A673 (cell line): ENCODE results near the gene EIF5A. TPM values are rescaled to one million over a fixed set of nuclear protein-coding genes. Genes with fewer than 3 reads are reported as not detected.

Source experiments
- BruUV-seq: library from RNA; stranded (reverse); fragments of 400-500 nt; replicated peaks from 2 replicates; lab custom pipeline; 2021; lab: Mats Ljungman, UMichigan
- CTCF ChIA-PET: fragments of 300-600 bp; sonication (Branson Sonifier 250); formaldehyde crosslinking; loops from one replicate; lab custom pipeline; 2022; ENCODE audit warnings: antibody characterized with exemption; lab: Charles Lee
- POLR2A ChIA-PET: fragments of 300-600 bp; sonication (Branson Sonifier 250); formaldehyde crosslinking; loops from one replicate; lab custom pipeline; 2022; ENCODE audit warnings: antibody characterized with exemption; ENCODE audit not compliant: low non-redundant PET; lab: Charles Lee
- DNase-seq: peaks from one replicate; pipeline ENCODE4 v3.0.0-alpha.2; 2015; ENCODE audit warnings: low spot score
- H3K27ac ChIP-seq: fragments of 200-600 bp; sonication (generic); 2 replicates; pipeline ENCODE4 v1.5.1; 2016; ENCODE audit warnings: mixed run types, low read depth, mild to moderate bottlenecking, mixed read lengths, antibody characterized with exemption, low read length; ENCODE audit not compliant: poor library complexity, severe bottlenecking
- H3K27me3 ChIP-seq: fragments of 200-600 bp; sonication (generic); replicated peaks from 2 replicates; pipeline ENCODE4 v1.6.1; 2017; ENCODE audit warnings: mixed run types, low read depth, mild to moderate bottlenecking, mixed read lengths, antibody characterized with exemption, low read length; ENCODE audit not compliant: insufficient read depth, poor library complexity
- H3K36me3 ChIP-seq: fragments of 200-600 bp; sonication (generic); 2 replicates; pipeline ENCODE4 v1.6.1; 2016; ENCODE audit warnings: mixed run types, mild to moderate bottlenecking, mixed read lengths, antibody characterized with exemption, low read length; ENCODE audit not compliant: insufficient read depth, poor library complexity, severe bottlenecking
- H3K4me1 ChIP-seq: fragments of 200-600 bp; sonication (generic); 2 replicates; pipeline ENCODE4 v1.6.1; 2017; ENCODE audit warnings: mixed run types, mild to moderate bottlenecking, mixed read lengths, antibody characterized with exemption, low read length; ENCODE audit not compliant: insufficient read depth, poor library complexity, severe bottlenecking
- H3K4me3 ChIP-seq: fragments of 200-600 bp; sonication (generic); 2 replicates; pipeline ENCODE4 v1.5.1; 2016; ENCODE audit warnings: low read depth, mixed run types, mild to moderate bottlenecking, mixed read lengths, low read length; ENCODE audit not compliant: poor library complexity, severe bottlenecking
- H3K9me3 ChIP-seq: fragments of 200-600 bp; sonication (generic); 2 replicates; pipeline ENCODE4 v1.6.1; 2016; ENCODE audit warnings: mixed run types, low read depth, mild to moderate bottlenecking, mixed read lengths, antibody characterized with exemption, low read length; ENCODE audit not compliant: poor library complexity, severe bottlenecking
- CTCF ChIP-seq: fragments of 300-800, 200-600 bp; sonication (generic); conservative IDR thresholded peaks from 2 replicates; pipeline ENCODE4 v1.5.1; 2017; ENCODE audit warnings: low read depth, mild to moderate bottlenecking, antibody characterized with exemption, low read length, moderate library complexity, mixed read lengths
- EZH2 ChIP-seq: fragments of 200-600 bp; sonication (generic); IDR thresholded peaks from 2 replicates; pipeline ENCODE4 v1.6.1; 2017; ENCODE audit warnings: borderline replicate concordance, low read depth, mild to moderate bottlenecking, mixed read lengths, antibody characterized with exemption, low read length; ENCODE audit not compliant: poor library complexity, severe bottlenecking
- intact Hi-C: fragments of 100-400 bp; cut with micrococcal nuclease; formaldehyde crosslinking; loops from one replicate; pipeline ENCODE4 v1.10.0; 2022; ENCODE audit not compliant: unreplicated experiment
- total RNA-seq: library from RNA; stranded (reverse); gene quantifications from 2 replicates; pipeline ENCODE4 v1.2.3, GENCODE V29; 2021

The EIF5A gene
- total RNA-seq, 1 experiment from 2014 or later, result 1,128 TPM

GRCh38 chr17:7356756-7357155 lies 49.3 kb downstream of the EIF5A start:
- TF ChIP-seq EZH2 (no peak), CTCF (no peak)
- Histone ChIP-seq H3K4me1 (peaks cover 14% of the 10 kb centered on the region), H3K36me3 (no peaks in the 10 kb centered on the region), H3K9me3 (no peaks in the 10 kb centered on the region), H3K27ac (no peak overlapping the region), H3K27me3 (no peaks in the 10 kb centered on the region), H3K4me3 (no peak overlapping the region)
- DNase-seq, result no peak
- ChIA-PET CTCF (interaction anchor here (0.5 to 1.8 kb wide), 7 partner anchors 37 to 204 kb away, joined by 3 to 11 read pairs (median 5); partner anchors contain the start of genes PLSCR3 and POLR2A), POLR2A (no interaction called here)
- BruUV-seq, result no TSS peak
- intact Hi-C loops, result loop anchor here (2.0 to 10.0 kb wide), 3 partner anchors 81 to 204 kb away; partner anchors contain the start of genes FGF11, POLR2A, SENP3 and SLC35G6

- intact Hi-C loops, result loop anchor here (2.0 to 10.0 kb wide), 3 partner anchors 80 to 203 kb away; partner anchors contain the start of genes FGF11, POLR2A, SENP3 and SLC35G6
- Histone ChIP-seq H3K4me3 (no peak overlapping the region), H3K27me3 (no peaks in the 10 kb centered on the region), H3K27ac (no peak overlapping the region), H3K36me3 (no peaks in the 10 kb centered on the region), H3K9me3 (no peaks in the 10 kb centered on the region), H3K4me1 (peaks cover 14% of the 10 kb centered on the region)
- ChIA-PET CTCF (interaction anchor here (0.7 to 1.8 kb wide), 2 partner anchors 37 to 600 kb away, joined by 6 read pairs; partner anchors contain the start of gene PLSCR3), POLR2A (no interaction called here)
- no peak for TF ChIP-seq EZH2
- BruUV-seq, result no TSS peak
- no peak for DNase-seq
Measured at GRCh38 chr17:7357381-7357780, 50.0 kb downstream of the EIF5A start.

- no peaks in the 10 kb centered on the region for H3K4me1 ChIP-seq
- BruUV-seq, result no TSS peak
- H3K36me3 ChIP-seq, result no peaks in the 10 kb centered on the region
- no peak for TF ChIP-seq CTCF
- TF ChIP-seq EZH2, result no peak
- CTCF ChIA-PET, result interaction anchor here (1.5 kb wide), 1 partner anchor 42 kb away, joined by 3 read pairs; the partner anchor contains the start of gene TMEM256
- H3K9me3 ChIP-seq, result no peaks in the 10 kb centered on the region
- H3K27ac ChIP-seq, result no peak overlapping the region
- POLR2A ChIA-PET, result no interaction called here
- intact Hi-C loops, result no loop called here
- H3K4me3 ChIP-seq, result no peak overlapping the region
- DNase-seq, result no peak
- H3K27me3 ChIP-seq, result no peaks in the 10 kb centered on the region
Measured at GRCh38 chr17:7361906-7362305, 54.5 kb downstream of the EIF5A start.

Other genes with a start within 250 kb of the EIF5A start
- gene CLEC10A, start 227.4 kb upstream of the EIF5A start, total RNA-seq, result not detected in 2 replicates
- gene ASGR2, start 192.8 kb upstream of the EIF5A start, total RNA-seq, result not detected in 2 replicates
- gene ASGR1, start 128.3 kb upstream of the EIF5A start, total RNA-seq, result 6.1 and 8.0 TPM in 2 replicates
- 74.7 and 86.6 TPM in 2 replicates for gene DLG4, start 87.8 kb upstream of the EIF5A start, total RNA-seq
- 425 and 509 TPM in 2 replicates for gene ACADVL, start 87.7 kb upstream of the EIF5A start, total RNA-seq
- 133 and 139 TPM in 2 replicates for gene DVL2, start 73.1 kb upstream of the EIF5A start, total RNA-seq
- gene PHF23, start 68.2 kb upstream of the EIF5A start, total RNA-seq, result 84.0 and 85.1 TPM in 2 replicates
- gene GABARAP, start 65.2 kb upstream of the EIF5A start, total RNA-seq, result 296 and 314 TPM in 2 replicates
- 175 and 179 TPM in 2 replicates for gene CTDNEP1, start 55.9 kb upstream of the EIF5A start, total RNA-seq
- gene ELP5, start 55.4 kb upstream of the EIF5A start, total RNA-seq, result 123 and 128 TPM in 2 replicates
- gene CLDN7, start 45.1 kb upstream of the EIF5A start, total RNA-seq, result 0.55 TPM in 1 of 2 replicates, not detected in the other
- 0.67 and 1.6 TPM in 2 replicates for gene SLC2A4, start 25.9 kb upstream of the EIF5A start, total RNA-seq
- gene YBX2, start 13.0 kb upstream of the EIF5A start, total RNA-seq, result 0.77 and 1.6 TPM in 2 replicates
- 116 and 133 TPM in 2 replicates for gene GPS2, start 7.7 kb downstream of the EIF5A start, total RNA-seq
- 81.7 and 99.5 TPM in 2 replicates for gene NEURL4, start 21.7 kb downstream of the EIF5A start, total RNA-seq
- gene ACAP1, start 28.9 kb downstream of the EIF5A start, total RNA-seq, result 1.1 TPM in 2 replicates
- 3.8 TPM in 2 replicates for gene KCTD11, start 44.5 kb downstream of the EIF5A start, total RNA-seq
- gene TMEM95, start 47.5 kb downstream of the EIF5A start, total RNA-seq, result not detected in 2 replicates
- gene TNK1, start 73.5 kb downstream of the EIF5A start, total RNA-seq, result 0.90 and 1.1 TPM in 2 replicates
- 15.2 and 29.3 TPM in 2 replicates for gene PLSCR3, start 86.9 kb downstream of the EIF5A start, total RNA-seq
- gene TMEM256, start 96.5 kb downstream of the EIF5A start, total RNA-seq, result 57.6 and 91.6 TPM in 2 replicates
- gene NLGN2, start 100.2 kb downstream of the EIF5A start, total RNA-seq, result 36.9 and 60.5 TPM in 2 replicates
- gene SPEM1, start 112.7 kb downstream of the EIF5A start, total RNA-seq, result 0.43 and 0.55 TPM in 2 replicates
- 0.24 TPM in 1 of 2 replicates, not detected in the other for gene SPEM2, start 118.0 kb downstream of the EIF5A start, total RNA-seq
- not detected in 2 replicates for gene SPEM3, start 121.2 kb downstream of the EIF5A start, total RNA-seq
- gene TMEM102, start 127.8 kb downstream of the EIF5A start, total RNA-seq, result 3.2 and 4.7 TPM in 2 replicates
- gene FGF11, start 131.9 kb downstream of the EIF5A start, total RNA-seq, result 18.2 and 24.6 TPM in 2 replicates
- gene CHRNB1, start 137.4 kb downstream of the EIF5A start, total RNA-seq, result 5.2 and 8.6 TPM in 2 replicates
- gene ZBTB4, start 172.0 kb downstream of the EIF5A start, total RNA-seq, result 17.7 and 21.0 TPM in 2 replicates
- gene SLC35G6, start 173.8 kb downstream of the EIF5A start, total RNA-seq, result not detected in 2 replicates
- gene POLR2A, start 176.7 kb downstream of the EIF5A start, total RNA-seq, result 330 and 341 TPM in 2 replicates
- gene TNFSF12, start 241.4 kb downstream of the EIF5A start, total RNA-seq, result 0.55 and 0.75 TPM in 2 replicates